ENCODE data around the gene PLA2G4E. TPM values are rescaled to one million over a fixed set of nuclear protein-coding genes. Genes with fewer than 3 reads are reported as not detected.

PLA2G4E gene
- total RNA-seq, 1 donor from 2014 or later = 0.52 TPM

GRCh38 chr15:42024303-42024702 is 3.5 kb upstream of the PLA2G4E start:
- Histone ChIP-seq H3K4me1 (ENCODE audit: control insufficient read depth in 3 of 3, insufficient read depth in 3 of 3, low read length in 3 of 3) (peaks cover 30 to 47% (median 32%) of the 10 kb centered on the region in 3 donors), H3K27ac (ENCODE audit: low read depth, low read length) (peak overlapping the region; percentile 75), H3K36me3 (ENCODE audit: control insufficient read depth in 3 of 3, insufficient read depth in 3 of 3, low read length in 3 of 3) (no peaks in the 10 kb centered on the region), H3K9ac (ENCODE audit: low read depth in 1 of 3, low read length in 3 of 3) (peak overlapping the region in 2 of 3 donors; percentile 43 to 51), H3K27me3 (ENCODE audit: control insufficient read depth in 3 of 3, insufficient read depth in 3 of 3, low read length in 3 of 3) (no peaks in the 10 kb centered on the region), H3K4me3 (ENCODE audit: low read length in 3 of 3) (peak overlapping the region in 1 of 3 donors; percentile 48), H3K9me3 (ENCODE audit: control insufficient read depth in 3 of 3, low read length in 3 of 3) (no peaks in the 10 kb centered on the region)

DNA sequence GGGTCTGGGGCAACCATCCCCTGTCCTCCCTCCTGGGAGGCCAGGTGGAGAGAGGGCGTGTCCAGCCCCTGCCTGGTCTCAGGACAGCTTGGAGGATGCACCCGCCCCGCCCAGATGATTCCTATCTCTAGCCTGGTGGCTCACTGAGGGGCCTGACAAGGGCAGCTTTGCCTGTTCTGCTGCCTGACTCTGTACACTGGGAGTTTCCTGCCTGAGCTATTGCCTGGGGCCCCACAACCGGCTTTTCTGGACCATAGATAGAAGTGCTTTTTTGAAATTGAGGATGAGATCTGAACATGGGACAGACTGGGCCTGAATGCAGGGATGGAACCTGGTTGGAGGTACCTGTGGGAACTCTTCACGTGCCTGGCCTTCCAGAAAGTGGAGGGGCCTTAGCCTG is 751 bp upstream of the PLA2G4E start:
- Histone ChIP-seq H3K36me3 (ENCODE audit: control insufficient read depth in 3 of 3, insufficient read depth in 3 of 3, low read length in 3 of 3) (no peaks in the 10 kb centered on the region), H3K27ac (ENCODE audit: low read depth, low read length) (no peak overlapping the region), H3K9ac (ENCODE audit: low read depth in 1 of 3, low read length in 3 of 3) (no peak overlapping the region), H3K27me3 (ENCODE audit: control insufficient read depth in 3 of 3, insufficient read depth in 3 of 3, low read length in 3 of 3) (no peaks in the 10 kb centered on the region), H3K9me3 (ENCODE audit: control insufficient read depth in 3 of 3, low read length in 3 of 3) (no peaks in the 10 kb centered on the region), H3K4me1 (ENCODE audit: control insufficient read depth in 3 of 3, insufficient read depth in 3 of 3, low read length in 3 of 3) (peaks cover 43 to 63% (median 45%) of the 10 kb centered on the region in 3 donors), H3K4me3 (ENCODE audit: low read length in 3 of 3) (no peak overlapping the region)

DNA sequence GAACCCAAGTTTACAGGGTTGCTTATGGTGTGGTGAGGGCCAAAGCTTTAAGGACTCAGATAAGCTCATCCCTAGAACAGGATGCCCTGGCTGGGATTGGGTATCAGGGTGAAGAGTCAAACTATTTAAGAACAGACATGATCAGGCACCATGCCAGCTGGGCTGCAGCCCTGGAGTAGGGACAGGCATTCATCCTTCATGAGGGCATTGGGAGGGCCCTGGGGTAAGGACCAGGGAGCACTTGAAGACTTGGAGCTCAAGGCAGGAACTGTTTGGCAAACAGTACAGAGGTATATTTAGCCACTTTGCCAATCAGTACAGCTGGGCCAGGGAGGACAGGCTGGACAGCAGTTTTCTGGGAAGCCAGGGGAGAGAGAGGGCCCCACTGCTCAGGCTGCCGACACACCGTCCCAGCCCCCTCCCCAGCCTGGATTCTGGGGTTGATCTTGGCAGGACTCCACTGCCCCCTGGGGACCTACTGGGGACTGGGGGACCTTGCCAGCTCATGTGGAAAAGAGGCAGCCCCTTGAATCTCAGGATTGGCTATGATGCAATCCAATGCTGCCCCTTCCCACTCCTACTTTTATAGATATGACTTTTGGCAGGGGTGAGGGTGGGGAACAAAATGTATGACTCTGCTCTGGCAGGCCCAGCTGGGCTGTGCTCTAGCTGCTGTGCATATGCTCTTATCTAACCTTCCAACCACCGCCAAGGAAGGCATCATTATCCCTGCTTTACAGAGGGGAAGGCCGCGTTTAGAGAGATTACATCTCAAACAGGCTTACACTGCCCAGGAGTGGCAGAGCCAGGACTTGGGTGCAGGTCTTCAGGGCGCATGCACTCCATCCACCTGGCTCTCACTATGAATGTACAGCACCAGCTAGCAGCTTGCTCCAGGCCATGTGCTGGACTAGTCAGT is 2.3 kb downstream of the PLA2G4E start:
- Histone ChIP-seq H3K27me3 (ENCODE audit: control insufficient read depth in 3 of 3, insufficient read depth in 3 of 3, low read length in 3 of 3) (peaks cover 0 to 2% (median 0%) of the 10 kb centered on the region in 3 donors), H3K4me3 (ENCODE audit: low read length in 3 of 3) (peak overlapping the region in 1 of 3 donors; percentile 33), H3K9ac (ENCODE audit: low read depth in 1 of 3, low read length in 3 of 3) (peak overlapping the region; percentile 33 to 64 (median 60)), H3K9me3 (ENCODE audit: control insufficient read depth in 3 of 3, low read length in 3 of 3) (no peaks in the 10 kb centered on the region), H3K4me1 (ENCODE audit: control insufficient read depth in 3 of 3, insufficient read depth in 3 of 3, low read length in 3 of 3) (peaks cover 29 to 45% (median 36%) of the 10 kb centered on the region in 3 donors), H3K27ac (ENCODE audit: low read depth, low read length) (peak overlapping the region; percentile 92), H3K36me3 (ENCODE audit: control insufficient read depth in 3 of 3, insufficient read depth in 3 of 3, low read length in 3 of 3) (no peaks in the 10 kb centered on the region)

- Histone ChIP-seq H3K9ac (ENCODE audit: low read depth in 1 of 3, low read length in 3 of 3) (no peak overlapping the region), H3K27ac (ENCODE audit: low read depth, low read length) (no peak overlapping the region)
Measured at GRCh38 chr15:42016971-42017370, 3.9 kb downstream of the PLA2G4E start.

GRCh38 chr15:42014406-42014805 is 6.4 kb downstream of the PLA2G4E start:
- Histone ChIP-seq H3K27ac (ENCODE audit: low read depth, low read length) (no peak overlapping the region), H3K9me3 (ENCODE audit: control insufficient read depth in 3 of 3, low read length in 3 of 3) (no peaks in the 10 kb centered on the region), H3K27me3 (ENCODE audit: control insufficient read depth in 3 of 3, insufficient read depth in 3 of 3, low read length in 3 of 3) (peaks cover 0 to 2% (median 0%) of the 10 kb centered on the region in 3 donors), H3K4me3 (ENCODE audit: low read length in 3 of 3) (no peak overlapping the region), H3K9ac (ENCODE audit: low read depth in 1 of 3, low read length in 3 of 3) (no peak overlapping the region), H3K4me1 (ENCODE audit: control insufficient read depth in 3 of 3, insufficient read depth in 3 of 3, low read length in 3 of 3) (peaks cover 22 to 29% (median 28%) of the 10 kb centered on the region in 3 donors), H3K36me3 (ENCODE audit: control insufficient read depth in 3 of 3, insufficient read depth in 3 of 3, low read length in 3 of 3) (no peaks in the 10 kb centered on the region)

More at GRCh38 chr15:42016971-42017370, 3.9 kb downstream of the PLA2G4E start:
- Histone ChIP-seq H3K4me1 (ENCODE audit: control insufficient read depth in 3 of 3, insufficient read depth in 3 of 3, low read length in 3 of 3) (peaks cover 29 to 44% (median 33%) of the 10 kb centered on the region in 3 donors), H3K9me3 (ENCODE audit: control insufficient read depth in 3 of 3, low read length in 3 of 3) (no peaks in the 10 kb centered on the region), H3K36me3 (ENCODE audit: control insufficient read depth in 3 of 3, insufficient read depth in 3 of 3, low read length in 3 of 3) (no peaks in the 10 kb centered on the region), H3K27me3 (ENCODE audit: control insufficient read depth in 3 of 3, insufficient read depth in 3 of 3, low read length in 3 of 3) (peaks cover 0 to 2% (median 0%) of the 10 kb centered on the region in 3 donors), H3K4me3 (ENCODE audit: low read length in 3 of 3) (no peak overlapping the region)

DNA sequence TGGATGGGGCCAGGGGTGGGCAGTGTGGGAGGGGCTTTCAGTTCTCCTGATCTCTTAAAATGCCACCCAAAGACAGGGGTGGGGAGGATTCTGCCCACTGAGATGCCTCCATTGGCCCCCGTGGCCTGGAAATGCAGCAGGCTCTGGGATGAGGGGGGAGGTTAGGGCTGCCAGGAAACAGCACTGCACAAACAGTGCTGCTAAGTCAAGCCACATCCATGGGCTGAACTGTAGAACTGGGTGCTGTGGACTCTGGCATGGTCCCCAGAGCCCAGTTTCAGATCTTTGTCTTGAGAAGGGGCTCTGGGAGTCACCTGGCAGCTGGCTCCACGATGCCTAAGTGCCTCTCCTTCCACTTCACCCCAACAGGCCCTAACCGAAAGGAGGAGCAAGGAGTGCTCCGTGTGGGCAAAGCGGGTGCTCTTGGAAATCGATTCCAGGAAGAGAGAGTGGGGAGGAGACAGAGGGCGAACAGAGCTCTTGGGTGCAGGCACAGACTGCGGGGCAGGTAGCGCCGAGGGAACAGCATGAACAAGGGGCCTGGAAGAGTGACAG is 7.8 kb downstream of the PLA2G4E start:
- Histone ChIP-seq H3K27me3 (ENCODE audit: control insufficient read depth in 3 of 3, insufficient read depth in 3 of 3, low read length in 3 of 3) (peaks cover 0 to 2% (median 0%) of the 10 kb centered on the region in 3 donors), H3K27ac (ENCODE audit: low read depth, low read length) (no peak overlapping the region), H3K4me3 (ENCODE audit: low read length in 3 of 3) (no peak overlapping the region), H3K36me3 (ENCODE audit: control insufficient read depth in 3 of 3, insufficient read depth in 3 of 3, low read length in 3 of 3) (no peaks in the 10 kb centered on the region), H3K4me1 (ENCODE audit: control insufficient read depth in 3 of 3, insufficient read depth in 3 of 3, low read length in 3 of 3) (peaks cover 8 to 16% (median 14%) of the 10 kb centered on the region in 3 donors), H3K9me3 (ENCODE audit: control insufficient read depth in 3 of 3, low read length in 3 of 3) (no peaks in the 10 kb centered on the region), H3K9ac (ENCODE audit: low read depth in 1 of 3, low read length in 3 of 3) (no peak overlapping the region)

- Histone ChIP-seq H3K9ac (ENCODE audit: low read depth in 1 of 3, low read length in 3 of 3) (no peak overlapping the region), H3K27ac (ENCODE audit: low read depth, low read length) (no peak overlapping the region), H3K9me3 (ENCODE audit: control insufficient read depth in 3 of 3, low read length in 3 of 3) (no peaks in the 10 kb centered on the region), H3K36me3 (ENCODE audit: control insufficient read depth in 3 of 3, insufficient read depth in 3 of 3, low read length in 3 of 3) (no peaks in the 10 kb centered on the region), H3K4me3 (ENCODE audit: low read length in 3 of 3) (no peak overlapping the region), H3K27me3 (ENCODE audit: control insufficient read depth in 3 of 3, insufficient read depth in 3 of 3, low read length in 3 of 3) (peaks cover 0 to 2% (median 0%) of the 10 kb centered on the region in 3 donors), H3K4me1 (ENCODE audit: control insufficient read depth in 3 of 3, insufficient read depth in 3 of 3, low read length in 3 of 3) (peaks cover 4 to 9% (median 6%) of the 10 kb centered on the region in 3 donors)
Measured at GRCh38 chr15:42012241-42012640, 8.6 kb downstream of the PLA2G4E start.

DNA sequence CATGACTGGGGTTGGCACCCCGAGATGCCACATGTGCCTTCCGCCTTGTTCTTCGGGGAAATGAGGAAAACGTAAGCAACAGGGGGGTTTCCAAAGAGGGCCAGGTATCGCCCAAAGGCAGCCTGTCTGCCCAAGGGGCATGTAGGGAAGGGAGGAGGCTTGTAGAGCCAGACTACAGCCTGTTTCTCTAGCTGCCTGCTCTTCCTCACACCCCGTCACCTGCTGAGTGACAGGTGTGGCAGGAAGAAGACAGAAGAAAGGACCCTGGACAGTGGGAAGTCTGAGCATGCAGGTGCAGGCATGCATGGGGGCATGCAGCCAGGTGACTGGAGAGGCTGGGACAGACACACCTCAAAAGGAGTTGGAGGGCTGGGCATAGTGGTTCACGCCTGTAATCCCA is 9.8 kb downstream of the PLA2G4E start:
- Histone ChIP-seq H3K9me3 (ENCODE audit: control insufficient read depth in 3 of 3, low read length in 3 of 3) (no peaks in the 10 kb centered on the region), H3K4me1 (ENCODE audit: control insufficient read depth in 3 of 3, insufficient read depth in 3 of 3, low read length in 3 of 3) (no peaks in the 10 kb centered on the region), H3K9ac (ENCODE audit: low read depth in 1 of 3, low read length in 3 of 3) (no peak overlapping the region), H3K4me3 (ENCODE audit: low read length in 3 of 3) (no peak overlapping the region), H3K27me3 (ENCODE audit: control insufficient read depth in 3 of 3, insufficient read depth in 3 of 3, low read length in 3 of 3) (peaks cover 0 to 2% (median 0%) of the 10 kb centered on the region in 3 donors), H3K27ac (ENCODE audit: low read depth, low read length) (no peak overlapping the region), H3K36me3 (ENCODE audit: control insufficient read depth in 3 of 3, insufficient read depth in 3 of 3, low read length in 3 of 3) (no peaks in the 10 kb centered on the region)

- H3K9me3 ChIP-seq (ENCODE audit: control insufficient read depth in 3 of 3, low read length in 3 of 3) = no peaks in the 10 kb centered on the region
Measured at GRCh38 chr15:42010434-42010833, 10.4 kb downstream of the PLA2G4E start.

GRCh38 chr15:42009474-42009873 is 11.4 kb downstream of the PLA2G4E start:
- Histone ChIP-seq H3K36me3 (ENCODE audit: control insufficient read depth in 3 of 3, insufficient read depth in 3 of 3, low read length in 3 of 3) (no peaks in the 10 kb centered on the region), H3K27me3 (ENCODE audit: control insufficient read depth in 3 of 3, insufficient read depth in 3 of 3, low read length in 3 of 3) (no peaks in the 10 kb centered on the region), H3K27ac (ENCODE audit: low read depth, low read length) (no peak overlapping the region), H3K9me3 (ENCODE audit: control insufficient read depth in 3 of 3, low read length in 3 of 3) (no peaks in the 10 kb centered on the region), H3K4me3 (ENCODE audit: low read length in 3 of 3) (no peak overlapping the region), H3K9ac (ENCODE audit: low read depth in 1 of 3, low read length in 3 of 3) (no peak overlapping the region), H3K4me1 (ENCODE audit: control insufficient read depth in 3 of 3, insufficient read depth in 3 of 3, low read length in 3 of 3) (no peaks in the 10 kb centered on the region)

More at GRCh38 chr15:42010434-42010833, 10.4 kb downstream of the PLA2G4E start:
- Histone ChIP-seq H3K27me3 (ENCODE audit: control insufficient read depth in 3 of 3, insufficient read depth in 3 of 3, low read length in 3 of 3) (peaks cover 0 to 2% (median 0%) of the 10 kb centered on the region in 3 donors), H3K36me3 (ENCODE audit: control insufficient read depth in 3 of 3, insufficient read depth in 3 of 3, low read length in 3 of 3) (no peaks in the 10 kb centered on the region), H3K9ac (ENCODE audit: low read depth in 1 of 3, low read length in 3 of 3) (no peak overlapping the region), H3K4me1 (ENCODE audit: control insufficient read depth in 3 of 3, insufficient read depth in 3 of 3, low read length in 3 of 3) (no peaks in the 10 kb centered on the region), H3K4me3 (ENCODE audit: low read length in 3 of 3) (no peak overlapping the region), H3K27ac (ENCODE audit: low read depth, low read length) (no peak overlapping the region)
